ENCODE results near the gene RAD51B. TPM values are rescaled to one million over a fixed set of nuclear protein-coding genes. Genes with fewer than 3 reads are reported as not detected.

Gene RAD51B
- total RNA-seq, 1 experiment from 2014 or later, result 8.5 TPM

GRCh38 chr14:68392393-68393141, 573.0 kb downstream of the RAD51B start:
- ATAC-seq (no peak), DNase-seq (ENCODE audit: low read depth, low spot score) (no peak)
- no peaks in the 10 kb centered on the region for H3K9me3 ChIP-seq (ENCODE audit: control insufficient read depth, insufficient read depth, low read depth, low read length)
- CTCF ChIA-PET, result no interaction called here
- POLR2A ChIA-PET, result no interaction called here
- in situ Hi-C loops (cut with HindIII; ENCODE audit: low pct_unique_long_range_greater_than_20kb, low sequenced_read_pairs), result no loop called here
- intact Hi-C loops (cut with micrococcal nuclease; ENCODE audit: unreplicated experiment), result no loop called here
- TF ChIP-seq SIN3A (IDR thresholded peaks at IDR 0.05; ENCODE audit: borderline replicate concordance, insufficient read depth, low read depth, low read length) (no peak), CTCF (IDR thresholded peaks at IDR 0.05) (no peak), POLR2AphosphoS5 (IDR thresholded peaks at IDR 0.05; ENCODE audit: low read depth, low read length) (no peak), TCF7L2 (IDR thresholded peaks at IDR 0.05; ENCODE audit: low read depth, low read length) (no peak), REST (IDR thresholded peaks at IDR 0.05; ENCODE audit: insufficient read depth in 1 of 2, low read depth in 2 of 2, low read length in 1 of 2) (no peak)
- BruUV-seq (replicated peaks), result no TSS peak
- H3K27ac ChIP-seq (ENCODE audit: low read length), result no peak overlapping the region
- H3K36me3 ChIP-seq (ENCODE audit: control insufficient read depth, insufficient read depth, low read length), result no peaks in the 10 kb centered on the region
- no peaks in the 10 kb centered on the region for H3K27me3 ChIP-seq (ENCODE audit: control insufficient read depth, insufficient read depth, low read length)
- no peak overlapping the region for H3K4me3 ChIP-seq (ENCODE audit: low read depth in 2 of 2, low read length in 2 of 2)
- no peaks in the 10 kb centered on the region; the same call in 1 of the 2 replicates for H3K4me1 ChIP-seq (ENCODE audit: control insufficient read depth, insufficient read depth, low read length)

- H3K27ac ChIP-seq (ENCODE audit: low read length), result no peak overlapping the region
- H3K27me3 ChIP-seq (ENCODE audit: control insufficient read depth, insufficient read depth, low read length), result no peaks in the 10 kb centered on the region
- H3K36me3 ChIP-seq (ENCODE audit: control insufficient read depth, insufficient read depth, low read length), result no peaks in the 10 kb centered on the region
- intact Hi-C loops (cut with micrococcal nuclease; ENCODE audit: unreplicated experiment) (no loop called here), in situ Hi-C loops (cut with HindIII; ENCODE audit: low pct_unique_long_range_greater_than_20kb, low sequenced_read_pairs) (no loop called here)
- H3K4me1 ChIP-seq (ENCODE audit: control insufficient read depth, insufficient read depth, low read length), result no peaks in the 10 kb centered on the region; the same call in 1 of the 2 replicates
- TF ChIP-seq CTCF (IDR thresholded peaks at IDR 0.05), result no peak
- H3K9me3 ChIP-seq (ENCODE audit: control insufficient read depth, insufficient read depth, low read depth, low read length), result no peaks in the 10 kb centered on the region
- CTCF ChIA-PET, result no interaction called here
- POLR2A ChIA-PET, result no interaction called here
- DNase-seq (ENCODE audit: low read depth, low spot score) (no peak), ATAC-seq (no peak)
- no peak overlapping the region for H3K4me3 ChIP-seq (ENCODE audit: low read depth in 2 of 2, low read length in 2 of 2)
- no TSS peak for BruUV-seq (replicated peaks)
Measured at GRCh38 chr14:68393259-68393658, 573.7 kb downstream of the RAD51B start.
